HEK293 (cell line): ENCODE data around the gene NPEPL1.

Experiments
- CTCF ChIA-PET: fragments of 350-600 bp; formaldehyde crosslinking; extraction: SDS; loops from one replicate; lab custom pipeline; 2021; ENCODE audit warnings: antibody characterized with exemption; lab: Yijun Ruan, JAX
- POLR2A ChIA-PET: fragments of 300-600 bp; formaldehyde crosslinking; extraction: SDS; loops from one replicate; lab custom pipeline; 2020; ENCODE audit warnings: antibody characterized with exemption, inconsistent platforms; lab: Yijun Ruan, JAX
- H3K27ac ChIP-seq: fragments of 200-500 bp; sonication (Bioruptor generic); 2 replicates; pipeline ENCODE4 v1.5.1; 2014; ENCODE audit warnings: low read depth, low read length, control low read depth, inconsistent platforms; ENCODE audit errors: extremely low read depth
- H3K36me3 ChIP-seq, 2 experiments: fragments of 200-500 bp in 1 of 2; sonication (Bioruptor generic) in 1 of 2; 1 replicate in 1 of 2; 2 replicates in 1 of 2; pipeline ENCODE4 v1.5.1; 2014 to 2017; ENCODE audit warnings: inconsistent platforms in 2 of 2, low read length in 2 of 2; ENCODE audit not compliant: control insufficient read depth in 2 of 2, insufficient read depth in 1 of 2
- H3K4me1 ChIP-seq: fragments of 200-500 bp; sonication (Bioruptor generic); 2 replicates; pipeline ENCODE4 v1.5.1; 2014; ENCODE audit warnings: mild to moderate bottlenecking, low read length, inconsistent platforms; ENCODE audit not compliant: control insufficient read depth, insufficient read depth
- H3K4me3 ChIP-seq: 2 replicates; pipeline ENCODE4 v1.5.1; 2011; ENCODE audit warnings: low read depth, mild to moderate bottlenecking, control low read depth, low read length, moderate library complexity
- H3K9me3 ChIP-seq: fragments of 200-500 bp; sonication (Bioruptor generic); 2 replicates; pipeline ENCODE4 v1.5.1; 2014; ENCODE audit warnings: low read depth, low read length, inconsistent platforms; ENCODE audit not compliant: control insufficient read depth, insufficient read depth
- GLI2 ChIP-seq: fragments of 450-650 bp; formaldehyde crosslinking; IDR thresholded peaks from 2 replicates; pipeline ENCODE4; 2017; ENCODE audit warnings: missing biosample characterization, missing genetic modification characterization, low read depth, borderline replicate concordance
- HOXA7 ChIP-seq: sonication (generic); formaldehyde crosslinking; IDR thresholded peaks from 2 replicates; pipeline ENCODE4 v1.8.1; 2022; ENCODE audit warnings: missing genetic modification reagents, borderline replicate concordance
- HOXC10 ChIP-seq: sonication (generic); formaldehyde crosslinking; IDR thresholded peaks from 2 replicates; pipeline ENCODE4 v1.8.1; 2023; ENCODE audit warnings: mild to moderate bottlenecking, missing genetic modification reagents
- HOXD13 ChIP-seq: sonication (generic); formaldehyde crosslinking; IDR thresholded peaks from 2 replicates; pipeline ENCODE4 v1.8.0; 2022; ENCODE audit warnings: missing genetic modification reagents, borderline replicate concordance
- ZFP41 ChIP-seq: fragments of 450-650 bp; formaldehyde crosslinking; IDR thresholded peaks from 2 replicates; pipeline ENCODE4 v1.5.1; 2016; ENCODE audit warnings: missing biosample characterization, missing genetic modification characterization, borderline replicate concordance
- ZNF133 ChIP-seq: fragments of 450-650 bp; formaldehyde crosslinking; IDR thresholded peaks from 2 replicates; pipeline ENCODE4 v1.5.1; 2016; ENCODE audit warnings: missing biosample characterization, missing genetic modification characterization
- ZNF2 ChIP-seq: fragments of 450-650 bp; formaldehyde crosslinking; IDR thresholded peaks from 2 replicates; pipeline ENCODE4 v1.5.1; 2016; ENCODE audit warnings: missing biosample characterization, missing genetic modification characterization
- ZNF239 ChIP-seq: fragments of 450-650 bp; formaldehyde crosslinking; IDR thresholded peaks from 2 replicates; pipeline ENCODE4 v1.5.1; 2016; ENCODE audit warnings: missing biosample characterization, missing genetic modification characterization
- ZNF274 ChIP-seq, 2 experiments: fragments of 200-500 bp in 1 of 2; fragments of 450-650 bp in 1 of 2; sonication (Bioruptor generic) in 1 of 2; formaldehyde crosslinking in 1 of 2; IDR thresholded peaks; 2 replicates each; pipeline versions ENCODE4 v1.5.1 to v1.6.1; 2014 to 2016; ENCODE audit warnings: borderline replicate concordance in 1 of 2, inconsistent platforms in 1 of 2, low read length in 1 of 2, missing biosample characterization in 1 of 2, missing genetic modification characterization in 1 of 2
- ZNF341 ChIP-seq: fragments of 450-650 bp; formaldehyde crosslinking; IDR thresholded peaks from 2 replicates; pipeline ENCODE4; 2016; ENCODE audit warnings: low read depth, missing biosample characterization, missing genetic modification characterization
- ZNF366 ChIP-seq: fragments of 450-650 bp; formaldehyde crosslinking; conservative IDR thresholded peaks from 2 replicates; pipeline ENCODE4 v1.5.1; 2016; ENCODE audit warnings: missing biosample characterization, missing genetic modification characterization
- ZNF510 ChIP-seq: fragments of 450-650 bp; formaldehyde crosslinking; IDR thresholded peaks from 2 replicates; pipeline ENCODE4 v1.5.1; 2018; ENCODE audit warnings: mild to moderate bottlenecking, missing genetic modification characterization, missing biosample characterization; ENCODE audit not compliant: insufficient replicate concordance
- ZNF670 ChIP-seq: fragments of 450-650 bp; formaldehyde crosslinking; IDR thresholded peaks from 2 replicates; pipeline ENCODE4 v1.5.1; 2016; ENCODE audit warnings: missing biosample characterization, missing genetic modification characterization, low read depth
- TF ChIP-seq, protein P1 (sequence below): fragments of 450-650 bp; formaldehyde crosslinking; IDR thresholded peaks from 2 replicates; pipeline ENCODE4 v1.5.1; 2016; ENCODE audit warnings: missing biosample characterization, missing genetic modification characterization
- TF ChIP-seq, protein P2 (sequence below): fragments of 450-650 bp; formaldehyde crosslinking; IDR thresholded peaks from 2 replicates; pipeline ENCODE4 v1.5.1; 2016; ENCODE audit warnings: missing biosample characterization, missing genetic modification characterization
- TF ChIP-seq, protein P3 (sequence below): fragments of 450-650 bp; formaldehyde crosslinking; IDR thresholded peaks from 2 replicates; pipeline ENCODE4 v1.5.1; 2016; ENCODE audit warnings: missing biosample characterization, missing genetic modification characterization
- TF ChIP-seq, protein P4 (sequence below): fragments of 450-650 bp; formaldehyde crosslinking; IDR thresholded peaks from 2 replicates; pipeline ENCODE4 v1.5.1; 2016; ENCODE audit warnings: missing biosample characterization, missing genetic modification characterization
- TF ChIP-seq, protein P5 (sequence below): fragments of 450-650 bp; formaldehyde crosslinking; IDR thresholded peaks from 2 replicates; pipeline ENCODE4 v1.5.1; 2017; ENCODE audit warnings: missing biosample characterization, missing genetic modification characterization

NPEPL1 gene

DNA sequence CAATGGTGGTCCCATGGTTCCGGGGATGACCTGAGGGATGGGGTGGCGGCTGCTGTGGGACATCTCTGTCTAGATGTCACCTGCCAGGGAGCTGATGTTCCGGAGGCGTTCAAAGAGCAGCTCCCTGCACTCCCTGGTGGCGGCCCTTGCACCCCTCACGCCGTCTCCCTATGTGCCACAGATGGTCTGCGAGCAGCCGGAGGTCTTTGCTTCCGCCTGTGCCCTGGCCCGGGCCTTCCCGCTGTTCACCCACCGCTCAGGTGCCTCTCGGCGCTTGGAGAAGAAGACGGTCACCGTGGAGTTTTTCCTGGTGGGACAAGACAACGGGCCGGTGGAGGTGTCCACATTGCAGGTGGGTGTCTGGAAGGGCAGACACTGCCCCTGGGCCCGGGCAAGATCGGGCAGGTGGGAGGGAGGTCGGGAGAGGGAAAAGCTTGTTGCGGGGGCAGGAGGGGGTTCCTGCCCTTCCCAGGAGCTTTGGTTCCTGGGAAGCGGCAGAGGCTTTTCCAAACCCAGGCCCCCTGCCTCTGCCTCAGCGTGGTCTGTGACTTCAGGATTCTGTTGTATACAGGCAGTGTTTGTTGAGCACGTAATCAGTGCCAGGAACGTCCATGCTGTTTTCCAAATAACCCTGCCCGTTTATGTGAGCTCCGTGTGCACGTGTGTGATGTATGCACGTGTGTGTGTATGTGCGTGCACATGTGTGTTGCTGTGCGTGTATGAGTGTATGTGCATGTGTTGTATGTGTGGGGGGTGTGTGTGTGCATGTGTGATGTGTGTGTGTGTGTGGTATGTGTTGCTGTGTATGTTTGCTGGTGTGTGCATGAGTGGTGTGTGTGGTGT is 1.9 kb downstream of the NPEPL1 start:
- Histone ChIP-seq H3K36me3 (peaks cover 0 to 37% of the 10 kb centered on the region in 2 experiments; a peak in 2 of 3 replicates), H3K4me1 (no peaks in the 10 kb centered on the region), H3K4me3 (no peak overlapping the region), H3K9me3 (no peaks in the 10 kb centered on the region), H3K27ac (no peak overlapping the region)
- ChIA-PET CTCF (no interaction called here), POLR2A (no interaction called here)
- TF ChIP-seq ZNF341 (tag by site-specific recombination), result peak; percentile 38; the same call in 1 of the 2 replicates
- TF ChIP-seq ZNF510 (tag by site-specific recombination), result no peak

DNA sequence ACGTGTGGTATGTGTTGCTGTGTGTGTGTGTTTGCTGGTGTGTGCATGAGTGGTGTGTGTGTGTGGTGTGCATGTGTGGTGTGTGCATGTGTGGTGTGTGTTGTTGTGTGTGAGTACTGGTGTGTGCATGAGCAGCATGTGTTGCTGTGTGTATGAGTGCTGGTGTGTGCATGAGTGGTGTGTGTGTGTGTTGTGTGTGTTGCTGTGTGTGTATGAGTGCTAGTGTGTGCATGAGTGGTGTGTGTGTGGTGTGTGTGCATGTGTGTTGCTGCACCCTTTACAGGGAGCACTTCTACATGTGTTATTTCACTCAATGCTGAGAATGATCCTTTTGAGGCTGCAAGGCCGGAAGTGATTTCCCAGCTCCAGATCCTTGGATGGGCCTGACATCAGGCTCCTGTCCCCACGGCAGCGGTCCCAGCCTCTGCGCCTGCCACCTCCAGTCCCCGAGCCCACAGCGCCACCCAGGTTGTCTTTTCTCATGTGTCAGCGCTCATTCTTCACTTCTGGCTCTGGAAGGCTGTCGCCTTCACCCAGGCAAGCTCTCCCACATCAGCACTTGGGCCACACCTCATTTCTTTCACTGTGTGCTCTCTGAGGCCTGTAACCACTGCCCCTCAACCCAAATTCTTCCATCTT is 2.6 kb downstream of the NPEPL1 start:
- TF ChIP-seq, protein P1, sequence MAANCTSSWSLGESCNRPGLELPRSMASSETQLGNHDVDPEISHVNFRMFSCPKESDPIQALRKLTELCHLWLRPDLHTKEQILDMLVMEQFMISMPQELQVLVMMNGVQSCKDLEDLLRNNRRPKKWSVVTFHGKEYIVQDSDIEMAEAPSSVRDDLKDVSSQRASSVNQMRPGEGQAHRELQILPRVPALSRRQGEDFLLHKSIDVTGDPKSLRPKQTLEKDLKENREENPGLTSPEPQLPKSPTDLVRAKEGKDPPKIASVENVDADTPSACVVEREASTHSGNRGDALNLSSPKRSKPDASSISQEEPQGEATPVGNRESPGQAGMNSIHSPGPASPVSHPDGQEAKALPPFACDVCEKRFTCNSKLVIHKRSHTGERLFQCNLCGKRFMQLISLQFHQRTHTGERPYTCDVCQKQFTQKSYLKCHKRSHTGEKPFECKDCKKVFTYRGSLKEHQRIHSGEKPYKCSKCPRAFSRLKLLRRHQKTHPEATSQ (tag by site-specific recombination), result 0 out of 2 replicates have a peak, but pooled peaks have one; percentile 22
- 0 out of 2 replicates have a peak, but pooled peaks have one; percentile 38 for TF ChIP-seq ZNF670 (tag by site-specific recombination)
- TF ChIP-seq GLI2, result no peak
- no peak for TF ChIP-seq ZNF366 (tag by site-specific recombination)
- TF ChIP-seq ZFP41 (tag by site-specific recombination), result no peak
- TF ChIP-seq, protein P2, sequence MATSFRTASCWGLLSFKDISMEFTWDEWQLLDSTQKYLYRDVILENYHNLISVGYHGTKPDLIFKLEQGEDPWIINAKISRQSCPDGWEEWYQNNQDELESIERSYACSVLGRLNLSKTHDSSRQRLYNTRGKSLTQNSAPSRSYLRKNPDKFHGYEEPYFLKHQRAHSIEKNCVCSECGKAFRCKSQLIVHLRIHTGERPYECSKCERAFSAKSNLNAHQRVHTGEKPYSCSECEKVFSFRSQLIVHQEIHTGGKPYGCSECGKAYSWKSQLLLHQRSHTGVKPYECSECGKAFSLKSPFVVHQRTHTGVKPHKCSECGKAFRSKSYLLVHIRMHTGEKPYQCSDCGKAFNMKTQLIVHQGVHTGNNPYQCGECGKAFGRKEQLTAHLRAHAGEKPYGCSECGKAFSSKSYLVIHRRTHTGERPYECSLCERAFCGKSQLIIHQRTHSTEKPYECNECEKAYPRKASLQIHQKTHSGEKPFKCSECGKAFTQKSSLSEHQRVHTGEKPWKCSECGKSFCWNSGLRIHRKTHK, result no peak
- TF ChIP-seq ZNF133 (tag by site-specific recombination), result peak; percentile 100
- TF ChIP-seq ZNF2 (tag by site-specific recombination), result 0 out of 2 replicates have a peak, but pooled peaks have one; percentile 22
- TF ChIP-seq ZNF239 (tag by site-specific recombination), result 0 out of 2 replicates have a peak, but pooled peaks have one; percentile 28
- TF ChIP-seq, protein P3, sequence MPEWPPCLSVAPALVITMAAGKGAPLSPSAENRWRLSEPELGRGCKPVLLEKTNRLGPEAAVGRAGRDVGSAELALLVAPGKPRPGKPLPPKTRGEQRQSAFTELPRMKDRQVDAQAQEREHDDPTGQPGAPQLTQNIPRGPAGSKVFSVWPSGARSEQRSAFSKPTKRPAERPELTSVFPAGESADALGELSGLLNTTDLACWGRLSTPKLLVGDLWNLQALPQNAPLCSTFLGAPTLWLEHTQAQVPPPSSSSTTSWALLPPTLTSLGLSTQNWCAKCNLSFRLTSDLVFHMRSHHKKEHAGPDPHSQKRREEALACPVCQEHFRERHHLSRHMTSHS (tag by site-specific recombination), result no peak
- no peak; the same call in 1 of the 2 replicates for TF ChIP-seq HOXD13 (CRISPR knock-in tag)
- TF ChIP-seq, protein P4, sequence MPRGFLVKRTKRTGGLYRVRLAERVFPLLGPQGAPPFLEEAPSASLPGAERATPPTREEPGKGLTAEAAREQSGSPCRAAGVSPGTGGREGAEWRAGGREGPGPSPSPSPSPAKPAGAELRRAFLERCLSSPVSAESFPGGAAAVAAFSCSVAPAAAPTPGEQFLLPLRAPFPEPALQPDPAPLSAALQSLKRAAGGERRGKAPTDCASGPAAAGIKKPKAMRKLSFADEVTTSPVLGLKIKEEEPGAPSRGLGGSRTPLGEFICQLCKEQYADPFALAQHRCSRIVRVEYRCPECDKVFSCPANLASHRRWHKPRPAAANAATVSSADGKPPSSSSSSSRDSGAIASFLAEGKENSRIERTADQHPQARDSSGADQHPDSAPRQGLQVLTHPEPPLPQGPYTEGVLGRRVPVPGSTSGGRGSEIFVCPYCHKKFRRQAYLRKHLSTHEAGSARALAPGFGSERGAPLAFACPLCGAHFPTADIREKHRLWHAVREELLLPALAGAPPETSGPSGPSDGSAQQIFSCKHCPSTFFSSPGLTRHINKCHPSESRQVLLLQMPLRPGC (tag by site-specific recombination), result peak; percentile 48; the same call in 1 of the 2 replicates
- no peak for TF ChIP-seq ZNF274 (IDR thresholded peaks at IDR 0.05; ENCODE audit: low read length)
- TF ChIP-seq ZNF274 (tag by site-specific recombination; IDR thresholded peaks at IDR 0.05; ENCODE audit: borderline replicate concordance), result no peak
- TF ChIP-seq HOXA7, result no peak
- TF ChIP-seq, protein P5, sequence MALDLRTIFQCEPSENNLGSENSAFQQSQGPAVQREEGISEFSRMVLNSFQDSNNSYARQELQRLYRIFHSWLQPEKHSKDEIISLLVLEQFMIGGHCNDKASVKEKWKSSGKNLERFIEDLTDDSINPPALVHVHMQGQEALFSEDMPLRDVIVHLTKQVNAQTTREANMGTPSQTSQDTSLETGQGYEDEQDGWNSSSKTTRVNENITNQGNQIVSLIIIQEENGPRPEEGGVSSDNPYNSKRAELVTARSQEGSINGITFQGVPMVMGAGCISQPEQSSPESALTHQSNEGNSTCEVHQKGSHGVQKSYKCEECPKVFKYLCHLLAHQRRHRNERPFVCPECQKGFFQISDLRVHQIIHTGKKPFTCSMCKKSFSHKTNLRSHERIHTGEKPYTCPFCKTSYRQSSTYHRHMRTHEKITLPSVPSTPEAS (tag by site-specific recombination), result peak; percentile 94
- TF ChIP-seq HOXC10, result no peak
- TF ChIP-seq, all 188 proteins: peak for 7
- Histone ChIP-seq H3K9me3 (no peaks in the 10 kb centered on the region), H3K4me1 (no peaks in the 10 kb centered on the region), H3K36me3 (peaks cover 0 to 42% of the 10 kb centered on the region in 2 experiments; a peak in 2 of 3 replicates), H3K4me3 (no peak overlapping the region), H3K27ac (no peak overlapping the region)
- CTCF ChIA-PET, result no interaction called here
- POLR2A ChIA-PET, result no interaction called here
